Kidney capillary endothelial cell (primary cell): Measurements from ENCODE around the gene TUFT1.
A peak's percentile ranks its signal among the peaks of the same experiment; 100 is the strongest.

Experiments
- DNase-seq: peaks from one replicate; pipeline ENCODE4 v3.0.0-alpha.2; 2018; ENCODE audit warnings: low spot score

The TUFT1 gene

DNA sequence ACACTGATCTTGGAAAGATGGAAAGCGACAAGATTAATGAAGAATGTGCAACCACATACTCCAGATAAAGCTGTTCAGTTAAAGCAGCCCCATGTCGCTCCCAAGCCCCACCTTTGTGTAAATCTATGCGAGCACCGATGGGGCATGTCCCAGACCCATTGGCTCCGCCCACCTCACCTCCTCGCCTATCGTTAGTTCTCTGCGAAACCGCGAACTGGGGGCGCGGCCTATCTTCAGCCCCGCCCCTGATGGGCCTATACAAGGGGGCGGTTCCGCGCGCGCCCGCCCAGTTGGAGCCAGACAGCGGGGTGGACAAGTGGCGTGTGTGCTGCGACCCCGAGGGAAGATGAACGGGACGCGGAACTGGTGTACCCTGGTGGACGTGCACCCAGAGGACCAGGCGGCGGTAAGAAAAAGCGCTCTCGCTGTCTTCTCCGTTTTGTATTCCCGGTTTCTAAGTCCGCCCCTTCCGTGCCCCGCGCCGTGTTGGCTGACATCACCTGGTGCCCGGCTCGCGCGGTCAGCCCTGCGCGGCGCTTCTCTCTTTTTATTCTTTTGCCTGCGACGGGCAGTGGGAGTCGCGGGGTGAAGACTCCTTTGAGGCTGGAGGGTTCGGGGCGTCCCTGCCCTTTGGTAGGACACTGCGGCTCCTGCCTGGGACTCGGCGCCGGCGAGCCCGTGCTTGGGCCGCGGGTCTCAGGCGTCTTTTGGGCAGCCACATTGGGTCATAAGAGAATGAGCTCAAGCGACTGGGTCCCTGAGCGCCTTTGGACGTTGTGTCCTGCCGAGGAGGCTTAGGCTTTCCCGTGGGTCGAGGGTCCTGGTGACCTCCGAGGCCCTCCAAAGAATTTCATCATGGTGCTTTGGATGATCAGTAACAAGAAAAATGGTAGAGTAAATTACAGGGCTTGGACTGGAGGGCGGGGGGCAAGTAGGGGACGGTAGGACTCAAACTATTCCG is at the start of gene TUFT1:
Gene TUFT1 (plus strand): TSS at position 289 of the 961 bp plus-strand sequence. CDS start 58 bp downstream, at position 347.
- peak; percentile 74 for DNase-seq

DNA sequence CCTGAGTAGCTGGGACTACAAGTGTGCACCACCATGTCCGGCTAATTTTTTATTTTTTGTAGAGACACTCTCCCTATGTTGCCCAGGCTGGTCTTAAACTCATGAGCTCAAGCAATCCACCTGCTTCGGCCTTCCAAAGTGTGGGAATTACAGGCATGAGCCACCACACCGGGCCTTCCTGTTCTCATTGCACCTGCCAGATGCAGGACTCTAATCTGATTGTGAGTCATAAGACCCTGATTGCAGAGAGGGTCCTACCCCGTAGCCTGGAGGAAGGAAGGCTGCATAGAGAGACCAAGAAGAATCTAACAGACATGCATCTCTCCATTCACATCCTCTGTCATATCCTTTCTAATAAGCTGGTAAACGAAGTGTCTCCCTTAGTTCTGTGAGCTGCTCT is 48.5 kb upstream of the TUFT1 start:
- DNase-seq = no peak

DNA sequence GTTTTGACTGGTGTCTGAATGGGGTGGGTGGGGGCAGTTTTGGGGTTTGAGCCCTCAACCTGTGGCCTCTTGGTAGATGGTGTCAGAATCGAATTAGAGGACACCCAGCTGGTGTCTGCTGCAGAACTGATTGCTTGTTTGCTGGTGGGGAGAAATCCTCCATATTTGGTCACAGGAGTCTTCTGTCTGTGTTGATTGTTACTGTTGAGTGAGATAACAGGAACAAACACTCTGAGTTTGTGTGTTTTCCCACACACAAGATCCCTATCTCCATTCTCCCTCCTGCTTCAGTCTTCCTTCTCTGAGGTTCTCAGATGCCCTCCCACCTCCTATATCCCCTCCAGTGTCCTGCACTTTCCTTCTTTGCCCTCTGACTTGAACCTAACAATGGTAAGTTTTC is 48.0 kb upstream of the TUFT1 start:
- no peak for DNase-seq

- DNase-seq = no peak
These were observed 47.1 kb upstream of the TUFT1 start for GRCh38 chr1:151493042-151493441.

- peak; percentile 58 for DNase-seq
These were observed 45.3 kb upstream of the TUFT1 start for GRCh38 chr1:151494741-151495281.

- DNase-seq = no peak
These were observed 44.8 kb upstream of the TUFT1 start for GRCh38 chr1:151495316-151495715.

DNA sequence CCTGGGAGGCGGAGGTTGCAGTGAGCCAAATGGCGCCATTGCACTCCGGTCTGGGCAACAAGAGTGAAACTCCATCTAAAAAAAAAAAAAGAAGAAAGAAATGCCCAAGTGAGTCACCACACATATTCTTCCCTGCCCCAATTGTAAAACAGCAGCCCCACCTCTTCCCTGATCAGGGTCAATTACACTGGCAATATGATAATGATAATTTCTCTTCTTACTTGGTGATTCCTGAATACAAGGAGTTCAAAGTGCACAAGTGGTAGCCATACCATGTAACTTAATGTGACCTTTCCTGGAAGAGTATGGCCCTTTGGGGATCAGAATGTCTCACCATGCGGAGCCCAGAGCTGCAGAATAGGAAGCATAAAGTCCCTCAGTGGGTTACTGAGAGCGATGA is 40.7 kb upstream of the TUFT1 start:
- DNase-seq = no peak

GRCh38 chr1:151499930-151500329 is 40.2 kb upstream of the TUFT1 start:
- DNase-seq = no peak

DNA sequence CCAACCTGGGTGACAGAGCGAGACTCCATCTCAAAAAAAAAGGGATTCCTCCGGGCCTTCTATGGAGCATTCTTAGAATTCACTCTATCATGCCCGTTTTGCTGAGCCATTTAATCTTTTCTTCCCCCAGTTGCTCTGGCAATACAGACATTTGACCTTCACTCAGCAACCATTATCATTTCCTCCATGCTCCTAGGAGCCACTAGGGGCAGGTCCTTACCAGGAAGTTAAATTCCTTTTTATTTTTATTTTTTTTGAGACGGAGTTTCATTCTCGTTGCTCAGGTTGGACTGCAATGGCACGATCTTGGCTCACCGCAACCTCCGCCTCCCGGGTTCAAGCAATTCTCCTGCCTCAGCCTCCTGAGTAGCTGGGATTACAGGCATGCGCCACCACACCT is 38.6 kb upstream of the TUFT1 start:
- DNase-seq = no peak

- no peak for DNase-seq
These were observed 37.9 kb upstream of the TUFT1 start for GRCh38 chr1:151502035-151502700.

DNA sequence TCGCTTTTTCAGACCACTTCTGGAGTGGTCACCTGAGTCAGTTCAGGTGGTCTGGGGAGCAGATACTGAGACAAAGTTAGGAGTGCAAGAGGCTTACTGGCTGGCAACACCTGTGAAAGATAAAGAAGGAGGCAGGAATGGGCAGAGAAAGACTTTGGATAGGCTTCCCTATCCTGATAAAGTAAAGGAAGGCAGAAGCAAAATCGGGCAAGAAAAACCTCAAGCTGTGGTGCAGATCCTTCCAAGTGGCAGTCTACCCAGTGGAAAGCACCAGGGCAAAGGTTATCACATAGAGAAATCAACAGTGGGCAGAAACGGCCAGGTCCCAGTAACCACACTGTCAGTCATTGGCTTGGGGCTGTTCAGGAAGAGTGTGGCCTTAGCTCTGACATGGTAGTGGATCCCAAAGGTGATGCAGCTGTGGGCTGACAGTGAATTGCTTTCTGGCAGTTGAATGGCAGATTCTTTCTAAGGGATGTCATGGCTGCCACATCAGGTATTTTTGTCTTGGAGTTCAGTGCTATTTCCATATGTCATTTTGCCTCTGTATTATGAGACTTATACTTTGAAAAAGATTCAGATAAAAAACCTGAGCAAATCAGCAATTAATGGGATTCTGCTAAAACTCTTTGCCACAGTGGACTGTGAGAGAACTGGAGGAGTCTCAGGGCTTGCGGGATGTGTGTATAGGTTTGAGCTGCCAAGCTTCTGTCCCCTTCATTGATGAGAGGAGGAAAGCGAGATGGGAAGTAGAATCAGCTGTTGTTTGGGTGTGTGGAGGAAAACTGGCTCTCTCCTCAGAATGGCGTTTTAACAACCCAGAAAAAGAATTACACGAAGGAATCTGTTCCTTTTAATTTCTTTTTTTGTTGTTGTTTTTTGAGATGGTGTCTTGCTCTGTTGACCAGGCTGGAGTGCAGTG is 37.0 kb upstream of the TUFT1 start:
- DNase-seq = no peak

DNA sequence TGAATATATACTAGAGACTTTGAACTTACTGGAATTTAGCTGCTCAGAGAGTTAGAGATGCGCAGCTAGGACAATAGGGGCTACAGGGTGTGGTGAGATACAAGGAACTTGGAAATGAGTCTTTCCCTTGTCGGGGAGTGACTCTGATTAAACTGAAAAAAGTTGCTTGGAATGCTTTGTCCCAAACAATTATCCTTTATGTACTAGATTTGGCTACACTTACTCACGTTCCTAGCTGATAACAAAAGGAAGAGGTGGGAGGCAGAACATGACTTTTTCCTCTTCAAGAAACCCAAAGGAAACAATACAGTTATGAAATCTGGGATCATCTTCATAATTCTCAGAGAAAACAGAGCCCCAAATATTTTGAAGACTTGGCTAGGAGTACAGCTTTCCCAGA is 35.9 kb upstream of the TUFT1 start:
- no peak for DNase-seq

DNA sequence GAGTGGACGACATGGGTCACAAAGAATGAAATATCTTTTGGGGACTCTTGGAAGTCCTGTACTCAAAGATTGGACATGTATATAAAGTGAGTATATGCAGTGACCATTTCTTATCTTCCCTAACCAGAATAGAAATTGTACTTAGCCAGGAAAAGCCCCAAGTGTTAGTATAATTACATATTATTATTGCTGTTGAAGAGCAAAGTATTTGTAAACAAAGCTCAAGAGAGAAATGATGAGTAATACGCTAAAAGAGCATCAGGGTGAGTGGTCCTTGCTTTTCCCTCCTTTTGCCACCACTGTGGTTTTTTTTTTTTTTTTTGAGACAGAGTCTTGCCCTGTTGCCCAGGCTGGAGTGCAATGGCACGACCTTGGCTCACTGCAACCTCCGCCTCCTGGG is 35.4 kb upstream of the TUFT1 start:
- no peak for DNase-seq

GRCh38 chr1:151508833-151509232 is 31.3 kb upstream of the TUFT1 start:
- DNase-seq = no peak

- DNase-seq = no peak
These were observed 30.6 kb upstream of the TUFT1 start for GRCh38 chr1:151509350-151510019.

DNA sequence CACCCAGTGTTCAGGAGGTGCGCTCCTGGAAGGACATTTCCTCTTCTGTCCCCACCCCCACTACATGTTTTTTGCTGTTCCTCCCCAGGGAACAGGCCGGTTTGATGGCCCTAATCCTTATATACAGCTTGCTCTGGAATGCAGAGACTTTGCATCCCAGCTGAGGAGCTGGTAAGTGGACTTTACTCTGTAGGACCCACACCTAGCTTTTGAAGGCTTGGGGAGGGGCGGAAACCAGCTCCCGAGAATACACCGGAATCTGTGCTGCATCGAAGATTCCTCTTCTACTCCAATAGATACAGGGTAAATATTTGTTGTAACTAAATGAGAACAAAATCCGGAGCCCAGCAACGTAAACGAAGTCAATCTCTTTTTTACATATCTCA is 30.1 kb upstream of the TUFT1 start:
- no peak for DNase-seq

DNA sequence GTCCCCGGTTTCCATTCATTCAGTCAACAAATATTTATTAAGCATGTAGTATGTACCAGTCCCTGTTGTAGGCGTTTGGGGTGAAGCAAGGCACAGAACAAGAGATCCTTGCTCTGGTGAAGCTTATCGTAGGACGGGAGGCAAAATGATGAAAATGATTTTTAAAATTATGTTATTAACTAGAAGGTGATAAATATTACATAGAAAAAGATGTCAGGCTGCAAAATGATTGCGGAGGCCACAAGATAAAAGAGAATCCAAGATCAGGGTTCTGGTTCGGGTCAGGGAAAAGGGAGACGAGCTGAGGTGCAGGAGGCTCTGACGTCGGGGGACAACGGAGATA is 29.5 kb upstream of the TUFT1 start:
- no peak for DNase-seq

DNA sequence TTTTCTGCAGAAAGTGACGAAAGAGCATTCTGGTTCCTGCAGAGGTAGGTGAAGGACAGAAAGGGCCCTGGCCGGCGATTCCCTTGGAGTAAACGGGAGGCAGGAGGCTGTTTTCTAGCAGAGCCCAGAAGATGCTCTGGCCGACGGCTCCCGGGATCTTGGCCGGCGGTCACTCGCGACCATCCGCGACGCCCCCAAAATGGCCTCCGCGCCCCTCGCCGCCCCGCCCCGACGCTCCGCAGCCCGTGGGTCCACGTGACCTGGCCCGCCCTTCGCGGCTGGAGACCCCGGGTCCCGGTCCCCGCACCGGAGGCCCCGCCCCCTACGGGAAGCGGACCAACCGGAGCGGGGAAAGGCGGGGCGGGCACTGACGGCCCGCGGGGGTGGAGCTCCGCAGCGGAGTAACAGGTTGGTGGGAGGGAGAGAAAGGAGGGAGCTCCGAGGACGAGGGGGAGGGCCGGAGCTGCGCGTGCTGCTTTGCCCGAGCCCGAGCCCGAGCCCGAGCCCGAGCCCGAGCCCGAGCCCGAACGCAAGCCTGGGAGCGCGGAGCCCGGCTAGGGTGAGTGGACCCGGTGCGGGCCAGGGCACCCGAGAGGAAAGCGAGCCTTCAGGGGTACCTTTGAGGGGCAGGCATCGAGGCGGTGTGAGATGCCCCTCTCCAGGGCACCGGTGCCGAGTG is 29.0 kb upstream of the TUFT1 start, which contains the start of gene CGN:
Gene CGN (plus strand): TSS at position 431 of the 679 bp plus-strand sequence. CDS start 7,133 bp downstream, outside the sequence.
- DNase-seq = no peak

DNA sequence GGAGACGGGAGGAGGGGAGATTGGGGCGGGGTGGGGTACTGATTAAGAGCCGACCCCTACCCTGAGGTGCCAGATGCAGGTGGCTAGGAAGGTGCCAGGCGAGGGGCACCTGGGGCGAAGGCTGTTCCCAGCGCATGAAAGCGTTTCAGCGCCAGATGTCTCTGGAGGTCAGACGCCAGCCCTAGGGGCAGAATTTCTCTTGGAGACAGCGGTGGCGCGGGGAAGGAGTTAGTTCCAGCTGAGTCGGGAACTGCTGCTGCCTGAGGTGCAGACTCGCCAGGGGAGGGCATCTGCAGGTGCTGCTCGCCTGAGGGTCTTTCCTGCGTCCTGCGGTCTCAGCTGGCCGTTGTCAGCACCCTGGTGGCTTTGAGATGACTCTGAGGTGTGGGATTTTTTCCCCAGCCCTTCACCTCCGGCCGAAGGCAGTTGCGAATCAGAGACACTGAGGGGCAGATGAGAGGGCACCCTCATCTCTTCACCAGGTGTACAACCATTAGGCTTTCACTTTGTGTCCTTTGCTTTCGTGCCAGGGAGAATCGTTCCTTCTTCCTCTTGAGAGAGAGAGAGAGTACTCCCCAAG is 28.4 kb upstream of the TUFT1 start:
- no peak for DNase-seq

GRCh38 chr1:151512326-151512725 is 27.8 kb upstream of the TUFT1 start:
- no peak for DNase-seq
